HG02981 (cell line): ENCODE measurements around the gene ANAPC2.
A peak's percentile ranks its signal among the peaks of the same experiment; 100 is the strongest.

Experiments used
- ATAC-seq: cut with Tn5 transposase; IDR thresholded peaks from one replicate; pipeline ENCODE4 v1.9.1; 2021; ENCODE audit warnings: mild to moderate bottlenecking, moderate library complexity; ENCODE audit not compliant: unreplicated experiment

The ANAPC2 gene

DNA sequence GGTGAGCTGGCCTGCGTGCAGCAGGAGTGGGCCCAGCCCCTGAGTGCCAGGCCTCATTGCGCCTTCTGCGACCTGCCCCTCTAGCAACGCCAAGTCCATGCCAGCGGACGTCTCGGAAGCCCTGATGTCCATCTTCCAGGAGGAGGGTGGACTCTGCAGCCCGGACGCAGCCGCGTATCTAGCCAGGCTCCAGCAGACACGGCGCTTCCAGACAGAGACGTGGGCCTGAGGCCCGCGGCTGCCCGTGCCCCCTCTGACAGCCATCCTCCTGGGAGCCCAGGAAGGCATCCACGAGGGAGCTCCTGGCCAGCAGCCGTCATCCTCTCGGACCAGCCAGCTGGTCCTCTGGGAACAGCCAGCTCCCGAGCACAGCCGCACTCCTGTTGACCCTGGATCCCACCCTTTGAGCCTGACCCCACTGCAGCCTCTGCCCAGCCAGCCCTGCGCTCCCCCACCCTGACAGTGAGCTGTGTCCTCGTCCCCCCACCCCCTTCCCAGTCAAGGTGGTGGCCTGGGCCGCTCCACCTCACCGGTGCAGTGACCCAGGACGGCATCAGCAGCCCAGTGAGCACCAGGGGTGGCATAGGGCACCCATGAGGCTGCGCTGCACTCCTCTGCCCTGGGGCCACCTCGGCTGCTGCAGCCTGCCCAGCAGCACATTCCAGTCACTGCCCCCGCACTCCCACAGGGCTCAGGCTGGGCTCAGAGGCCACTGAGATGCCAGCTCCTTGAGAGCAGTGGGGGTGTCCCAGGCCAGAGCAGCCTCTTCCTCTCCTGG, 28.0 kb upstream of the ANAPC2 start:
- ATAC-seq = no peak

GRCh38 chr9:137215196-137215986, 27.0 kb upstream of the ANAPC2 start:
- ATAC-seq = no peak

DNA sequence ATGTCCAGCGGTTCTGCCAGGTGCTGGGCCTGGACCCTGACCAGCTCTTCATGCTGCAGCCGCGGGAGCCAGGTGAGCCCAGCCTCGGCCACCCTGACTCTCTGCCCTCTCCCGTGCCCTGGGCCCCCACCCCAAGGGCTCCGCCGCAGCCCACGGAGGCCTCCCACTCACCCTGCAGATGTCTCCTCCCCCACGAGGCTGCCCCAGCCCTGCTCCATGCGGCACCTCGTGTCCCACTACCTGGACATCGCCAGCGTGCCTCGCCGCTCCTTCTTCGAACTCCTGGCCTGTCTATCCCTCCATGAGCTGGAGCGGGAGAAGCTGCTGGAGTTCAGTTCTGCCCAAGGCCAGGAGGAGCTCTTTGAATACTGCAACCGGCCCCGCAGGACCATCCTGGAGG, 26.3 kb upstream of the ANAPC2 start:
- no peak for ATAC-seq

DNA sequence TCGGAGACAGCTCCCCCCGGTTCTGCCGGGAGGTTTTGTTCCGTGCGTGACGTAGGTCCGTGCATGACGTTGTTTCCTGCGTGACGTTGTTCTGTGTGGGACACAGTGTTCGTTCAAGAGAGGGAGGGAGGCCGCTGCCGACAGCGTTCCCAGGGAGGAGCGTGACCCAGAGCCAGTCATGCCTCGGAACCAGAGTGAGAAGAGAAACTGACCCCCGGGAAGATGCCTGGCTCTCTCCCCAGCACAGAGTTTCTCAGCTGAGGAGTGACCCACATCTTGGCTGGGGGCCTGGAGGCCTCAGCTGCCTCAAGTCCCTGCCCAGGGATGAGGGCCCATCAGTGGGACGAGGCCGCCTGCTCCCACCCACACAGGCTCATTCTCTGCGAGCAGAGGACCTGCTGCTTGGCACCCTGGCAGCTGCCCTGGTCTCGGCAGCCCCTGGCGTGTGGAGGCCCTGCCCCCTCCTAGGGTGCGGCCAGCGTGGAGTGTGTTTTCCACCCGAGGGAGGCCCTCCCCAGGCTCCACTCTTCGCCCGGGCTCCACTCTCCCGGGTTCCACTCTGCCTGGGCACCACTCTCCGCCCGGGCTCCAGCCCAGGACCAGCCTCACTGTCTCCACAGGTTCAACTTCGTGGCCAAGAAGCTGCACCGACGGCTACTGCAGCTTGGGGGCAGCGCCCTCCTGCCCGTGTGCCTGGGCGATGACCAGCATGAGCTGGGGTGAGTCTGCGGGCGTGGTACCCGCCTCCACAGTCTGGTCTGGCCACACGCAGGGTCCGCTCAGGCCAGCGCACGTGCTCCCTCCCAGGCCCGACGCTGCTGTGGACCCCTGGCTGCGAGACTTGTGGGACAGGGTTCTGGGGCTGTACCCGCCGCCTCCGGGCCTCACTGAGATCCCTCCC, 25.1 kb upstream of the ANAPC2 start:
- ATAC-seq = no peak

GRCh38 chr9:137212520-137212919, 24.2 kb upstream of the ANAPC2 start:
- no peak for ATAC-seq

DNA sequence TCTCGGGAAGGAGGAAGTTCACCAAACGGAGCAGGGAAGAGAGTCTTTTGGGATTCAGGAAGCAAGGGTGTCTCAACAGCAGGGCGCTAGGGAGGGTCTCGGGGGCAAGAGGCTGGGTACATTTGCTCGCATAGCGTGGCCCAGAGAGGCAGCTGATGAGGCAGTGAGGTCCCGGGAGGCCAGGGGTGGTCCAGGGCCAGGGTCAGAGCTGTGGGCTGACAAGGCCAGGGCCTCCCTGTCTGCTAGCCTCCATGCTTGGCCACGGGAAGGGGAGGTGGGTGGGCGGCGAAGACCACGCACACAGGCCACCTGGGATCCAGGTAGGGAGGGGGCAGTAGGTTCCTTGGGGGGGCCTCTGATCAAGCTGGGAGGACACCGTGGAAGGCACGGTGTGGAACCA, 23.2 kb upstream of the ANAPC2 start:
- ATAC-seq = no peak

DNA sequence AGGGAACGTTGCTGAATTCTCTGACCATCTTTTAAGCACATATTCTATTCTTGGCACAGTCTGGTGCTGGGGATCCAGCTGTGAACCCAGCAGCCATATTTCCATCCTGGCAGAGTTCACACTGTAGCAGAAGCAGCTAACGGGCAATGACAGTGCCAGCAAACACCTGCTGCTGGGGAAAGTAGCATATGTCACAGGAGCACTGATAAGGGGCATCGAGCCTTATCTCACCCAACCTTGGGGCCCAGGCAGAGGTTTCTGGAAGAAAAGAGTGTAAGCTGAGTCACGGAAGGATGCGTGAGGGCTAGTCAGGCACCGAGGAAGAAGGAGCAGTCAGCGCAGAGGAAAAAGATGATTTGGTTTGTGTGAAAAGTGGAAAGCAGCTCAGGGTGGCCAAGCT, 18.2 kb upstream of the ANAPC2 start:
- ATAC-seq = no peak

- peak; percentile 38 for ATAC-seq
Measured at GRCh38 chr9:137205126-137206069, 17.0 kb upstream of the ANAPC2 start, which contains the start of the genes NDOR1 and TMEM203. Gene NDOR1, plus strand, starts transcription at chr9:137205700. Its CDS starts 78 bp downstream, at chr9:137205778. Gene TMEM203, minus strand, starts transcription at chr9:137205648. Its CDS starts 234 bp downstream, at chr9:137205414.

- no peak for ATAC-seq
Measured at GRCh38 chr9:137204731-137205125, 16.4 kb upstream of the ANAPC2 start.

DNA sequence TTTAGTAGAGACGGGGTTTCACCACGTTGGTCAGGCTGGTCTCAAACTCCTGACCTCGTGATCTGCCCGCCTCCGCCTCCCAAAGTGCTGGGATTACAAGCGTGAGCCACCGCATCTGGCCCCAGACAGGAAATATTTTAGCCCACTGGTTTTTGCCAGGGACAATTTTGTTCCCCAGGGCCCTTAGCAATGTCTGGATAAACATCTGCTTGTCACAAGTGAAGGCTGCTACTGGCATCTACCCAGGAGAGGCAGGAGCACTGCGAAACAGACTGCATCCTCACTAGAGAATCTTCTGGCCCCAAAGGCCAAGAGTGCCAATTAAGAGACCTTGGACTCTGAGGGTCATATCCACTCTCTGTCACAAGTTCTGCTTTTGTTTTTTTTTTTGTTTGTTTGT, 14.6 kb upstream of the ANAPC2 start:
- no peak for ATAC-seq

- ATAC-seq = no peak
Measured at GRCh38 chr9:137201205-137201868, 13.0 kb upstream of the ANAPC2 start.

- ATAC-seq = peak; percentile 82
Measured at GRCh38 chr9:137200311-137201204, 12.2 kb upstream of the ANAPC2 start, which contains the start of gene TPRN. Gene TPRN, minus strand, starts transcription at chr9:137200741. Its CDS starts 30 bp downstream, at chr9:137200711.

DNA sequence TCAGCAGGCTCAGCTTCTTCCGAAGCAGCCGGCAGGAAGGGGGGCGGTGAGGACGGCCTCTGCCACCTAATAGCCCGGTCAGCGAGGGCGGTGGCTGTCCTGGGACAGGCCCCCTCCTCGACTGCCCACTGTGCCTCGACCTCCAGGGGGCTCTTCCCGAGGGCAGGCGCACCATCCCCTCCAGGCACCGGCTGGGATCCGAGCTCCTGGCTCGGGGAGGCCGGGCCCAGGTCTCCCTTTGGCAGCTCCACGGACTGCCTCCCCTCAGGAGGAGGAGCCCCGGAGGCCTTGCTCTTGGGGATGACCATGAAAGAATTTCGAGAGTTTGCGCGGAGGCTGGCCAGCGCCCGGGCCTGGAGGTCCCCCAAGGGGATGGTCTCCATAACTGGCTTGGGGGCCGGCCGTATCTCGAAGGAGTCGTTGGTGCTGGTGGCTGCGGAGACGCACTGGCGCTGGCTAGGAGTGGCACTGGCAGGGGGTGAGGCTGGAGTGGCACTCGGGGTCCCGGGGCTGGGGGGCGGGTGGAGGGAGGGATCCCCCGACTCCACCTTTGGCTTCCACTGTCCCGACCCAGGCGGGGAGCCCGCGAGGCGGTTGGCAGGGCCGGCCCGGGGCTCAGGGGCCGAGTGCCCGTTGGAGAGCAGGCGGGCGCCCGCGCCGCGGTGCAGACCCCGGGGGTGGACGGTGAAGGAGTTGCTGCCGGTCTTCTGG, 11.2 kb upstream of the ANAPC2 start:
- no peak for ATAC-seq

GRCh38 chr9:137198902-137199283, 10.5 kb upstream of the ANAPC2 start:
- ATAC-seq = no peak

GRCh38 chr9:137198051-137198901, 9.9 kb upstream of the ANAPC2 start:
- ATAC-seq = no peak

- no peak for ATAC-seq
Measured at GRCh38 chr9:137195525-137196220, 7.3 kb upstream of the ANAPC2 start.
